PFSK-1 (cell line): ENCODE data around the gene CHAC1.

ENCODE experiments used
- FOXP2 ChIP-seq: optimal IDR thresholded peaks from 2 replicates; pipeline ENCODE3; 2011; ENCODE audit warnings: borderline replicate concordance, control low read depth, inconsistent platforms; ENCODE audit not compliant: insufficient read depth; ENCODE audit errors: extremely low read length, extremely low read depth
- POLR2AphosphoS5 ChIP-seq: IDR thresholded peaks from 2 replicates; pipeline ENCODE4 v1.6.1; 2012; ENCODE audit warnings: low read depth, mild to moderate bottlenecking, control low read depth, low read length, moderate library complexity
- SIN3A ChIP-seq: IDR thresholded peaks from 2 replicates; pipeline ENCODE4 v1.6.1; 2012; ENCODE audit warnings: mild to moderate bottlenecking, low read length, moderate library complexity, borderline replicate concordance; ENCODE audit not compliant: insufficient read depth
- TAF1 ChIP-seq: IDR thresholded peaks from 2 replicates; pipeline ENCODE4 v1.6.1; 2012; ENCODE audit warnings: low read length, control low read depth, borderline replicate concordance; ENCODE audit not compliant: insufficient read depth
- TF ChIP-seq, protein P1 (sequence below), 2 experiments: IDR thresholded peaks; 2 replicates each; pipeline versions ENCODE4 v1.6.1 to v1.8.0; 2011 to 2012; ENCODE audit warnings: low read depth in 2 of 2, low read length in 2 of 2, control low read depth in 1 of 2, inconsistent platforms in 1 of 2, mild to moderate bottlenecking in 1 of 2, moderate library complexity in 1 of 2; ENCODE audit not compliant: insufficient read depth in 1 of 2

- TF ChIP-seq, protein P1, sequence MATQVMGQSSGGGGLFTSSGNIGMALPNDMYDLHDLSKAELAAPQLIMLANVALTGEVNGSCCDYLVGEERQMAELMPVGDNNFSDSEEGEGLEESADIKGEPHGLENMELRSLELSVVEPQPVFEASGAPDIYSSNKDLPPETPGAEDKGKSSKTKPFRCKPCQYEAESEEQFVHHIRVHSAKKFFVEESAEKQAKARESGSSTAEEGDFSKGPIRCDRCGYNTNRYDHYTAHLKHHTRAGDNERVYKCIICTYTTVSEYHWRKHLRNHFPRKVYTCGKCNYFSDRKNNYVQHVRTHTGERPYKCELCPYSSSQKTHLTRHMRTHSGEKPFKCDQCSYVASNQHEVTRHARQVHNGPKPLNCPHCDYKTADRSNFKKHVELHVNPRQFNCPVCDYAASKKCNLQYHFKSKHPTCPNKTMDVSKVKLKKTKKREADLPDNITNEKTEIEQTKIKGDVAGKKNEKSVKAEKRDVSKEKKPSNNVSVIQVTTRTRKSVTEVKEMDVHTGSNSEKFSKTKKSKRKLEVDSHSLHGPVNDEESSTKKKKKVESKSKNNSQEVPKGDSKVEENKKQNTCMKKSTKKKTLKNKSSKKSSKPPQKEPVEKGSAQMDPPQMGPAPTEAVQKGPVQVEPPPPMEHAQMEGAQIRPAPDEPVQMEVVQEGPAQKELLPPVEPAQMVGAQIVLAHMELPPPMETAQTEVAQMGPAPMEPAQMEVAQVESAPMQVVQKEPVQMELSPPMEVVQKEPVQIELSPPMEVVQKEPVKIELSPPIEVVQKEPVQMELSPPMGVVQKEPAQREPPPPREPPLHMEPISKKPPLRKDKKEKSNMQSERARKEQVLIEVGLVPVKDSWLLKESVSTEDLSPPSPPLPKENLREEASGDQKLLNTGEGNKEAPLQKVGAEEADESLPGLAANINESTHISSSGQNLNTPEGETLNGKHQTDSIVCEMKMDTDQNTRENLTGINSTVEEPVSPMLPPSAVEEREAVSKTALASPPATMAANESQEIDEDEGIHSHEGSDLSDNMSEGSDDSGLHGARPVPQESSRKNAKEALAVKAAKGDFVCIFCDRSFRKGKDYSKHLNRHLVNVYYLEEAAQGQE (IDR thresholded peaks at IDR 0.05; ENCODE audit: insufficient read depth in 1 of 2, low read depth in 2 of 2, low read length in 2 of 2), result peak in 1 of 2 experiments; percentile 12; a peak in 1 of 4 replicates
- TF ChIP-seq FOXP2 (no peak), POLR2AphosphoS5 (no peak), TAF1 (no peak), SIN3A (peak; percentile 86; the same call in 1 of the 2 replicates)
Measured at GRCh38 chr15:40906991-40907802, 46.1 kb upstream of the CHAC1 start.
